Upper lobe of left lung (tissue), 6 donors: ENCODE results near the gene FLT3LG. TPM values are rescaled to one million over a fixed set of nuclear protein-coding genes. Genes with fewer than 3 reads are reported as not detected.
"Not testable (repeated sequence)": the region's sequence is repeated elsewhere in the genome, so short reads cannot be mapped to it uniquely, and the experiment has no call there.

Experiments
- ATAC-seq, 2 donors: fragments of 200-7000 bp; cut with Tn5 transposase; one replicate each; pipeline ENCODE4 v1.9.1; 2022; ENCODE audit warnings: mild to moderate bottlenecking in 2 of 2, moderate library complexity in 2 of 2; ENCODE audit not compliant: low FRiP score in 2 of 2
- DNase-seq, 2 donors: peaks; one replicate each; pipeline ENCODE4 v3.0.0-alpha.2; 2019 to 2020
- H3K27ac ChIP-seq, 4 donors: fragments of 200-600 bp; sonication (generic); one replicate each; pipeline ENCODE4 v1.5.1; 2016 to 2019
- H3K27me3 ChIP-seq, 4 donors: fragments of 200-600 bp; sonication (generic); one replicate each; pipeline ENCODE4 v1.5.1; 2017 to 2019
- H3K36me3 ChIP-seq, 4 donors: fragments of 200-600 bp; sonication (generic); one replicate each; pipeline ENCODE4 v1.5.1; 2016 to 2019
- H3K4me1 ChIP-seq, 4 donors: fragments of 200-600 bp; sonication (generic); one replicate each; pipeline ENCODE4 v1.5.1; 2018 to 2019
- H3K4me3 ChIP-seq, 4 donors: fragments of 200-600 bp; sonication (generic); one replicate each; pipeline ENCODE4 v1.5.1; 2017 to 2019; ENCODE audit warnings: mild to moderate bottlenecking in 2 of 4, moderate library complexity in 1 of 4
- H3K9me3 ChIP-seq, 4 donors: fragments of 200-600 bp; sonication (generic); one replicate each; pipeline ENCODE4 v1.5.1; 2018 to 2019
- EP300 ChIP-seq, 4 donors: sonication (generic); formaldehyde crosslinking; IDR thresholded peaks; one replicate each; pipeline ENCODE4 v1.5.1; 2017; ENCODE audit warnings: antibody characterized with exemption in 4 of 4, control low read depth in 2 of 4
- POLR2A ChIP-seq, 4 donors: fragments of 450-650 bp; IDR thresholded peaks; one replicate each; pipeline ENCODE4 v1.5.1; 2016 to 2017; ENCODE audit warnings: antibody characterized with exemption in 4 of 4, mild to moderate bottlenecking in 2 of 4
- POLR2AphosphoS5 ChIP-seq, 2 donors: sonication (generic); formaldehyde crosslinking; IDR thresholded peaks; one replicate each; pipeline ENCODE4 v1.5.1; 2017; ENCODE audit warnings: antibody characterized with exemption in 2 of 2
- WGBS, 2 donors: methylation state at CpG; one replicate each; pipeline ENCODE4 v1.1.5; 2017 to 2018; 5-methylcytosine and 5-hydroxymethylcytosine counted together
- total RNA-seq, 6 donors: library from RNA; depleted of rRNA in 4 of 6; stranded (reverse); fragments of >200 nt in 4 of 6; gene quantifications; one replicate each; pipeline versions ENCODE4 v1.1.0 to v1.2.1, GENCODE V29; 2016 to 2021
- TF ChIP-seq, protein P1 (sequence below), 6 experiments: fragments of 450-650 bp in 4 of 6; fragments of 200-600 bp in 2 of 6; sonication (generic) in 2 of 6; IDR thresholded peaks; one replicate each; pipeline ENCODE4 v1.5.1; 2016 to 2019; ENCODE audit warnings: antibody characterized with exemption in 6 of 6
- donor health status: DM: no; HTN: no; CAD: no; lungs with moderate emphysema.
- donor health status: DM: no; HTN: yes; CAD: no; lungs with severe emphysema.

Gene FLT3LG
- total RNA-seq, 6 donors from 2014 or later, result 4.3 to 19.9 (median 9.9) TPM

DNA sequence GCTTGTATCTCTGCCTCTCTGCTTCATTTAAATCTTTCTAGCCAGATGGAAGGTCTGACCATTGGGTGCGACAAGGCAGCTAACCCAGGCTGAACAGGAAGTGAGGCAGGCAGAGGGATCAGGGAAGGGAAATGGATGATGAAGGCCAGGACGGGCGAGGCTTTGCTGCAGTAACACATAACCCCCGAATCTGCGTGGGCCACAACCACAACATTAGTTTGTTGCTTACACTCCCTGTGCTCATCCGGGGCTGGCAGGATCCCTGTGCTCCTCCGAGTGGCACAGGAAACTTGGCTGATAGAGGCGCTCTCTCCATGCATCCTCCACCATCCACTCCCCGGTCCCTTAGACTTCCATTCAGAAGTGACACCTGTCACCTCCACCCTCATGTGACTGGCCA, 1.1 kb upstream of the FLT3LG start:
- WGBS, 2 donors, result 58 to 60% methylated on average over 9 of the region's 9 CpGs

DNA sequence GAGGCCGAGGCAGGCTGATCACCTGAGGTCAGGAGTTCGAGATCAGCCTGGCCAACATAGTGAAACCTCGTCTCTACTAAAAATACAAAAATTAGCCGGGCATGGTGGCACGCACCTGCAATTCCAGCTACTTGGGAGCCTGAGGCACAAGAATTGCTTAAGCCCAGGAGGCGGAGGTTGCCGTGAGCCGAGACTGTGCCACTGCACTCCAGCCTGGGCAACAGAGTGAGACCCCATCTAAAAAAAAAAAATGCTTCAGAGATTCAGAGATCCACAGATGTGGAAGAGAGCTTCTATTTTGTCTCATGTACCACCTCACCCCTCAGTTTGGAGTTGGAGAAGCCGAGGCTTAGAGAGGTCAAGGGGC, 531 bp upstream of the FLT3LG start:
- Histone ChIP-seq H3K4me1 (peaks cover 9 to 35% (median 21%) of the 10 kb centered on the region in 4 donors), H3K27ac (peak overlapping the region; percentile 73 to 92 (median 88)), H3K4me3 (peak overlapping the region in 3 of 4 donors; percentile 47 to 85 (median 66))
- H3K36me3 ChIP-seq, DNase-seq, ATAC-seq, H3K27me3 ChIP-seq, H3K9me3 ChIP-seq: not testable (repeated sequence)
- 52 to 71% methylated on average over 4 to 9 of the region's 9 CpGs for WGBS, 2 donors

More for the DNA sequence above, 1.1 kb upstream of the FLT3LG start:
- peaks cover 9 to 38% (median 22%) of the 10 kb centered on the region in 4 donors for H3K4me1 ChIP-seq
- H3K9me3 ChIP-seq, result no peaks in the 10 kb centered on the region
- no peaks in the 10 kb centered on the region for H3K27me3 ChIP-seq
- ATAC-seq (no peak), DNase-seq (no peak)
- TF ChIP-seq, protein P1, sequence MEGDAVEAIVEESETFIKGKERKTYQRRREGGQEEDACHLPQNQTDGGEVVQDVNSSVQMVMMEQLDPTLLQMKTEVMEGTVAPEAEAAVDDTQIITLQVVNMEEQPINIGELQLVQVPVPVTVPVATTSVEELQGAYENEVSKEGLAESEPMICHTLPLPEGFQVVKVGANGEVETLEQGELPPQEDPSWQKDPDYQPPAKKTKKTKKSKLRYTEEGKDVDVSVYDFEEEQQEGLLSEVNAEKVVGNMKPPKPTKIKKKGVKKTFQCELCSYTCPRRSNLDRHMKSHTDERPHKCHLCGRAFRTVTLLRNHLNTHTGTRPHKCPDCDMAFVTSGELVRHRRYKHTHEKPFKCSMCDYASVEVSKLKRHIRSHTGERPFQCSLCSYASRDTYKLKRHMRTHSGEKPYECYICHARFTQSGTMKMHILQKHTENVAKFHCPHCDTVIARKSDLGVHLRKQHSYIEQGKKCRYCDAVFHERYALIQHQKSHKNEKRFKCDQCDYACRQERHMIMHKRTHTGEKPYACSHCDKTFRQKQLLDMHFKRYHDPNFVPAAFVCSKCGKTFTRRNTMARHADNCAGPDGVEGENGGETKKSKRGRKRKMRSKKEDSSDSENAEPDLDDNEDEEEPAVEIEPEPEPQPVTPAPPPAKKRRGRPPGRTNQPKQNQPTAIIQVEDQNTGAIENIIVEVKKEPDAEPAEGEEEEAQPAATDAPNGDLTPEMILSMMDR (IDR thresholded peaks at IDR 0.05), result no peak
- TF ChIP-seq EP300 (IDR thresholded peaks at IDR 0.05) (no peak), POLR2A (IDR thresholded peaks at IDR 0.05) (no peak), POLR2AphosphoS5 (IDR thresholded peaks at IDR 0.05) (no peak)
- H3K4me3 ChIP-seq, result no peak overlapping the region
- H3K36me3 ChIP-seq, result peaks cover 0 to 7% (median 0%) of the 10 kb centered on the region in 4 donors
- H3K27ac ChIP-seq, result peak overlapping the region in 3 of 4 donors; percentile 87 to 92 (median 90)

DNA sequence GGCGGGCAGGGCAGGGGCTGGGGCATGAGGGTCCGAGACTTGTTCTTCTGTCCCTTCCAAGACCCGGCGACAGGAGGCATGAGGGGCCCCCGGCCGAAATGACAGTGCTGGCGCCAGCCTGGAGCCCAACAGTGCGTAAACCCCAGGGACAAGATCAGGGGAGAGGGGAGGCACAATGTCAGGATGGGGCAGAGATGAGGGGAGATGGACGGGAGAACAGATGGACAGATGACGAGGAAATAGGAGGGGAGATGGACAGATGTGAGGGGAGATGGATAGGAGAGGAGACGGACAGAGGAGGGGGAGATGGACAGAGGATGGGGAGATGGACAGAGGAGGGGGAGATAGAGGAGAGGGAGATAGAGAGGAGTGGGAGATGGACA, 518 bp downstream of the FLT3LG start:
- DNase-seq (no peak), ATAC-seq (no peak)
- Histone ChIP-seq H3K9me3 (no peaks in the 10 kb centered on the region), H3K4me3 (peak overlapping the region; percentile 47 to 85 (median 64)), H3K4me1 (peaks cover 9 to 28% (median 14%) of the 10 kb centered on the region in 4 donors), H3K27ac (peak overlapping the region; percentile 73 to 92 (median 88)), H3K36me3 (peaks cover 0 to 7% (median 0%) of the 10 kb centered on the region in 4 donors), H3K27me3 (no peaks in the 10 kb centered on the region)
- TF ChIP-seq POLR2AphosphoS5 (IDR thresholded peaks at IDR 0.05) (no peak), EP300 (IDR thresholded peaks at IDR 0.05) (no peak), POLR2A (IDR thresholded peaks at IDR 0.05) (no peak)
- TF ChIP-seq, protein P1 (IDR thresholded peaks at IDR 0.05), result no peak
- WGBS, 2 donors, result 4% methylated on average over 10 to 11 of the region's 11 CpGs

DNA sequence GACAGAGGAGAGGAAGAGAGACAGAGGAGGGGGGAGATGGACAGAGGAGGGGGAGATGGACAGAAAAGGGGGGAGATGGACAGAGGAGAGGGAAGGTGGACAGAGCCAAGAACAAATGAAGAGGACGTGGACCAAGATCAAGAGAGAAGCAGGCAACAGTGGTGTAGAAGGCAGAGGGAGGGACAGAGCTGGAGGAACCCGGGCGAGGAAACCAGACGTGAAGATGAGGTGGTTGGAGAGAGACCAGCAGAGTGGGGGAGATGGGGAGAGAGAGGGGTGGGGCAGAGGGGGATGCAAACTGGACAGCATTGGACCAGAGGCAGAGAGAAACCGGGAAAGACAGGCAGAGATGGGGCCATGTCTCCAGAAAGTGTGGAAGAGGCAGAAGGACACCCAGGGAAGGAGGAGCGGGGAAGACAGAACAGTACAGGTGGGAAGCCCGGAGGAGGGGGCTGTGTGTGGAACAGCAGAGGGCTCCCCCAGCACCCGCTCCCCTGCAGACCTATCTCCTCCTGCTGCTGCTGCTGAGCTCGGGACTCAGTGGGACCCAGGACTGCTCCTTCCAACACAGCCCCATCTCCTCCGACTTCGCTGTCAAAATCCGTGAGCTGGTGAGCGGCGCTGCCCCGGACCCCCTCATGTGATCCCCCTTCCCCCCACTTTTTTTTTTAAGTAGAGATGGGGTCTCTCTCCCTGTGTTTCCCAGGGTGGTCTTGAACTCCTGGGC, 1.3 kb downstream of the FLT3LG start:
- H3K27ac ChIP-seq, result peak overlapping the region; percentile 73 to 92 (median 88)
- TF ChIP-seq POLR2A (IDR thresholded peaks at IDR 0.05) (no peak), POLR2AphosphoS5 (IDR thresholded peaks at IDR 0.05) (no peak), EP300 (IDR thresholded peaks at IDR 0.05) (no peak)
- TF ChIP-seq, protein P1 (IDR thresholded peaks at IDR 0.05), result no peak
- no peak for DNase-seq

DNA sequence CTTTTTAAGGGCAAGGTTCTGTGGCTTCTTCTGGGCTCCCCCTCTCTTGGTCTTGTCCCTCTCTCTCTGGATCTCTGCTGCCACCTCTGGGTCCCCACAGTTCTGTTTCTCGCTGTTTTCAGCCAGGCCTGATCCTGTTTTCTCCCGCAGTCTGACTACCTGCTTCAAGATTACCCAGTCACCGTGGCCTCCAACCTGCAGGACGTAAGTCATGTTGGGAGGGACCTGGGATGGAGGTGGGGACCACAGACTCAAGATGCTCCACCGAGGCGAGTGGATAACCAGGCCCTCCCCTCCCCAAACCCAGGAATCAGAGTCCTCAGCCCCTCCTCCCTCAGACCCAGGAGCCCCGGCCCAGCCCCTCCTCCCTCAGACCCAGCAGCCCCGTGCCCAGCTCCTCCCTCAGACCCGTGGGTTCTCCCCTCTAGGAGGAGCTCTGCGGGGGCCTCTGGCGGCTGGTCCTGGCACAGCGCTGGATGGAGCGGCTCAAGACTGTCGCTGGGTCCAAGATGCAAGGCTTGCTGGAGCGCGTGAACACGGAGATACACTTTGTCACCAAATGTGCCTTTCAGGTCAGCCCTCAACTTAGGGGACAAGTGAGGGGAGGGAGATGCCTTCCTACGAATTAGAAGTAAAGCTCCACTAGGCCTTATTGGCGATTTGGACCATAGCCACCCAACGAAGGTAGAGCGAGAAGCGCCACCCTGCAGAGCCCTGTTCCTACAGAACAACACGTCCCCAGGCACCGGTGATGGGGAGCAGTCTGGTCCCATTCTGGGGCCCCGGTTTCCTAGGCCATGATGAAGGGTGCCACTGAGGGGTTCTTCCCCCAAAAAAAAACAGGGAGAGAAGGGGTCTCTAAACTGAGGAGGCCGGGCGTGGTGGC, 2.2 kb downstream of the FLT3LG start:
- 62 to 69% methylated on average over 25 to 26 of the region's 27 CpGs for WGBS, 2 donors
- Histone ChIP-seq H3K9me3 (no peaks in the 10 kb centered on the region), H3K27me3 (no peaks in the 10 kb centered on the region), H3K27ac (peak overlapping the region in 3 of 4 donors; percentile 28 to 90 (median 30)), H3K4me1 (peaks cover 9 to 25% (median 14%) of the 10 kb centered on the region in 4 donors), H3K4me3 (peak overlapping the region in 1 of 4 donors; percentile 66), H3K36me3 (peaks cover 0 to 11% (median 3%) of the 10 kb centered on the region in 4 donors)
- TF ChIP-seq POLR2AphosphoS5 (IDR thresholded peaks at IDR 0.05) (no peak), POLR2A (IDR thresholded peaks at IDR 0.05) (no peak), EP300 (IDR thresholded peaks at IDR 0.05) (no peak)
- TF ChIP-seq, protein P1 (IDR thresholded peaks at IDR 0.05), result peak in 4 of 6 experiments; percentile 19 to 44 (median 26)
- ATAC-seq (peak; percentile 33 to 67), DNase-seq (peak in 1 of 2 donors; percentile 86)

More for the DNA sequence above, 1.3 kb downstream of the FLT3LG start:
- H3K4me3 ChIP-seq, result peak overlapping the region in 1 of 4 donors; percentile 66
- peaks cover 9 to 25% (median 14%) of the 10 kb centered on the region in 4 donors for H3K4me1 ChIP-seq
- no peaks in the 10 kb centered on the region for H3K27me3 ChIP-seq
- no peaks in the 10 kb centered on the region for H3K9me3 ChIP-seq
- peaks cover 0 to 11% (median 1%) of the 10 kb centered on the region in 4 donors for H3K36me3 ChIP-seq
- 70 to 81% methylated on average over 15 of the region's 15 CpGs for WGBS, 2 donors
- no peak for ATAC-seq
